ENCODE results near the gene PLEK.

GRCh38 chr2:68362069-68362468 is 3.0 kb upstream of the PLEK start:
- TF ChIP-seq CTCF (conservative IDR thresholded peaks at IDR 0.05): peak; percentile 88
- no peak for TF ChIP-seq EZH2 (IDR thresholded peaks at IDR 0.05; ENCODE audit: low read depth)
